SK-N-SH treated with all-trans-retinoic acid at 6 μM for 48 hours (cell line): ENCODE data around the gene GABARAPL1.

Experiments used
- ARNTL ChIP-seq: fragments of 450-650 bp; formaldehyde crosslinking; IDR thresholded peaks from 2 replicates; pipeline ENCODE4 v1.5.0; 2020; ENCODE audit warnings: low read depth, mild to moderate bottlenecking, moderate library complexity, borderline replicate concordance
- ESRRG ChIP-seq: fragments of 250-450 bp; sonication (Bioruptor Pico); IDR thresholded peaks from 2 replicates; pipeline ENCODE4 v1.6.1; 2021; ENCODE audit warnings: mild to moderate bottlenecking
- ISL1 ChIP-seq: fragments of 250-450 bp; sonication (Bioruptor Pico); IDR thresholded peaks from 2 replicates; pipeline ENCODE4 v2.1.2; 2022; ENCODE audit warnings: mild to moderate bottlenecking, moderate library complexity
- OSR1 ChIP-seq: fragments of 250-450 bp; sonication (Bioruptor Pico); IDR thresholded peaks from 2 replicates; pipeline ENCODE4 v1.8.0; 2022; ENCODE audit warnings: moderate library complexity, mild to moderate bottlenecking, inconsistent platforms
- PPARA ChIP-seq: fragments of 250-450 bp; sonication (Bioruptor Pico); IDR thresholded peaks from 2 replicates; pipeline ENCODE4 v1.5.0; 2020; ENCODE audit warnings: mild to moderate bottlenecking, borderline replicate concordance
- RARB ChIP-seq: fragments of 250-450 bp; sonication (Bioruptor Pico); IDR thresholded peaks from 2 replicates; pipeline ENCODE4 v1.8.0; 2021; ENCODE audit warnings: mild to moderate bottlenecking, moderate library complexity
- SNAI2 ChIP-seq: fragments of 250-450 bp; sonication (Bioruptor Pico); IDR thresholded peaks from 2 replicates; pipeline ENCODE4 v1.5.0; 2020; ENCODE audit warnings: mild to moderate bottlenecking, moderate library complexity
- ZC3H10 ChIP-seq: fragments of 250-450 bp; sonication (Bioruptor Pico); IDR thresholded peaks from 2 replicates; pipeline ENCODE4 v1.5.1; 2021; ENCODE audit warnings: mild to moderate bottlenecking, moderate library complexity
- ZFP3 ChIP-seq: fragments of 250-450 bp; sonication (Bioruptor Pico); IDR thresholded peaks from 2 replicates; pipeline ENCODE4 v1.5.0; 2020; ENCODE audit warnings: mild to moderate bottlenecking, moderate library complexity
- ZNF565 ChIP-seq: fragments of 450-650 bp; formaldehyde crosslinking; conservative IDR thresholded peaks from 2 replicates; pipeline ENCODE4 v1.5.0; 2020; ENCODE audit warnings: low read depth, mild to moderate bottlenecking, moderate library complexity
- ZNF8 ChIP-seq: fragments of 450-650 bp; formaldehyde crosslinking; IDR thresholded peaks from 2 replicates; pipeline ENCODE4 v1.5.0; 2020; ENCODE audit warnings: mild to moderate bottlenecking, moderate library complexity
- TF ChIP-seq, protein P1 (sequence below): fragments of 250-450 bp; sonication (Bioruptor Pico); IDR thresholded peaks from 2 replicates; pipeline ENCODE4 v1.8.0; 2020; ENCODE audit warnings: mild to moderate bottlenecking, moderate library complexity, borderline replicate concordance
- TF ChIP-seq, protein P2 (sequence below): fragments of 250-450 bp; sonication (Bioruptor Pico); IDR thresholded peaks from 2 replicates; pipeline ENCODE4 v1.5.0; 2020; ENCODE audit warnings: mild to moderate bottlenecking, moderate library complexity
- TF ChIP-seq, protein P3 (sequence below): fragments of 250-450 bp; sonication (Bioruptor Pico); IDR thresholded peaks from 2 replicates; pipeline ENCODE4 v1.5.1; 2020; ENCODE audit warnings: low read depth, mild to moderate bottlenecking, moderate library complexity

DNA sequence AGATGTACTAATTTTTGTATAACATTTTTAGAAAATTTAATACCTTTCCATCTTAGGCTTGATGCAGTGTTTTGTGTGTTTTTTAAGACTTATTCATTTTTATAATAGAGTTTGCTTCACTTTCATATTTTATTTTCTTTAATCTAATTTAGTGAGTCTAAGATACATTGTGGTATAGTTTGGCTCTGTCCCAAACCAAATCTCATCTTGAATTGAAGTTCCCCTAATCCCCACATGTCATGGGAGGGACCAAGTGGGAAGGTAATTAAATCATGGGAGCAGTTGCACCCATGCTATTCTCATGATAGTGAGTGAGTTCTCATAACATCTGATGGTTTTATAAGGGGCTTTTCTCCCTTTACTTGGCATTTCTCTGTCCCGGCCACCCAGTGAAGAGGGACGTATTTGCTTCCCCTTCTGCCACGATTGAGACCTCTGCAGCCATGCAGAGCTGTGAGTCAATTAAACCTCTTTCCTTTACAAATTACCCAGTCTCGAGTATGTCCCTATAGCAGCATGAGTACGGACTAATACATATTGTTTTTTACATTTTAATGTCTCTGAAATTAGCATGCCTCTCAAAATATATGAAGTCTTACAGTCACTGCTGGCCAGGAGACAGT lies 34.9 kb downstream of the GABARAPL1 start:
- TF ChIP-seq ISL1, result no peak
- TF ChIP-seq, protein P1, sequence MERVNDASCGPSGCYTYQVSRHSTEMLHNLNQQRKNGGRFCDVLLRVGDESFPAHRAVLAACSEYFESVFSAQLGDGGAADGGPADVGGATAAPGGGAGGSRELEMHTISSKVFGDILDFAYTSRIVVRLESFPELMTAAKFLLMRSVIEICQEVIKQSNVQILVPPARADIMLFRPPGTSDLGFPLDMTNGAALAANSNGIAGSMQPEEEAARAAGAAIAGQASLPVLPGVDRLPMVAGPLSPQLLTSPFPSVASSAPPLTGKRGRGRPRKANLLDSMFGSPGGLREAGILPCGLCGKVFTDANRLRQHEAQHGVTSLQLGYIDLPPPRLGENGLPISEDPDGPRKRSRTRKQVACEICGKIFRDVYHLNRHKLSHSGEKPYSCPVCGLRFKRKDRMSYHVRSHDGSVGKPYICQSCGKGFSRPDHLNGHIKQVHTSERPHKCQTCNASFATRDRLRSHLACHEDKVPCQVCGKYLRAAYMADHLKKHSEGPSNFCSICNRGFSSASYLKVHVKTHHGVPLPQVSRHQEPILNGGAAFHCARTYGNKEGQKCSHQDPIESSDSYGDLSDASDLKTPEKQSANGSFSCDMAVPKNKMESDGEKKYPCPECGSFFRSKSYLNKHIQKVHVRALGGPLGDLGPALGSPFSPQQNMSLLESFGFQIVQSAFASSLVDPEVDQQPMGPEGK, result no peak
- TF ChIP-seq OSR1, result no peak
- TF ChIP-seq ZFP3, result no peak
- TF ChIP-seq, protein P2, sequence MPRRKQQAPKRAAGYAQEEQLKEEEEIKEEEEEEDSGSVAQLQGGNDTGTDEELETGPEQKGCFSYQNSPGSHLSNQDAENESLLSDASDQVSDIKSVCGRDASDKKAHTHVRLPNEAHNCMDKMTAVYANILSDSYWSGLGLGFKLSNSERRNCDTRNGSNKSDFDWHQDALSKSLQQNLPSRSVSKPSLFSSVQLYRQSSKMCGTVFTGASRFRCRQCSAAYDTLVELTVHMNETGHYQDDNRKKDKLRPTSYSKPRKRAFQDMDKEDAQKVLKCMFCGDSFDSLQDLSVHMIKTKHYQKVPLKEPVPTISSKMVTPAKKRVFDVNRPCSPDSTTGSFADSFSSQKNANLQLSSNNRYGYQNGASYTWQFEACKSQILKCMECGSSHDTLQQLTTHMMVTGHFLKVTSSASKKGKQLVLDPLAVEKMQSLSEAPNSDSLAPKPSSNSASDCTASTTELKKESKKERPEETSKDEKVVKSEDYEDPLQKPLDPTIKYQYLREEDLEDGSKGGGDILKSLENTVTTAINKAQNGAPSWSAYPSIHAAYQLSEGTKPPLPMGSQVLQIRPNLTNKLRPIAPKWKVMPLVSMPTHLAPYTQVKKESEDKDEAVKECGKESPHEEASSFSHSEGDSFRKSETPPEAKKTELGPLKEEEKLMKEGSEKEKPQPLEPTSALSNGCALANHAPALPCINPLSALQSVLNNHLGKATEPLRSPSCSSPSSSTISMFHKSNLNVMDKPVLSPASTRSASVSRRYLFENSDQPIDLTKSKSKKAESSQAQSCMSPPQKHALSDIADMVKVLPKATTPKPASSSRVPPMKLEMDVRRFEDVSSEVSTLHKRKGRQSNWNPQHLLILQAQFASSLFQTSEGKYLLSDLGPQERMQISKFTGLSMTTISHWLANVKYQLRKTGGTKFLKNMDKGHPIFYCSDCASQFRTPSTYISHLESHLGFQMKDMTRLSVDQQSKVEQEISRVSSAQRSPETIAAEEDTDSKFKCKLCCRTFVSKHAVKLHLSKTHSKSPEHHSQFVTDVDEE, result no peak
- TF ChIP-seq ESRRG, result no peak
- no peak for TF ChIP-seq ARNTL (CRISPR knock-in tag)
- no peak for TF ChIP-seq RARB (CRISPR knock-in tag)
- TF ChIP-seq PPARA (CRISPR knock-in tag), result no peak
- no peak for TF ChIP-seq SNAI2
- TF ChIP-seq ZC3H10 (CRISPR knock-in tag), result no peak
- TF ChIP-seq ZNF8 (CRISPR knock-in tag), result no peak
- TF ChIP-seq ZNF565, result no peak
- TF ChIP-seq, protein P3, sequence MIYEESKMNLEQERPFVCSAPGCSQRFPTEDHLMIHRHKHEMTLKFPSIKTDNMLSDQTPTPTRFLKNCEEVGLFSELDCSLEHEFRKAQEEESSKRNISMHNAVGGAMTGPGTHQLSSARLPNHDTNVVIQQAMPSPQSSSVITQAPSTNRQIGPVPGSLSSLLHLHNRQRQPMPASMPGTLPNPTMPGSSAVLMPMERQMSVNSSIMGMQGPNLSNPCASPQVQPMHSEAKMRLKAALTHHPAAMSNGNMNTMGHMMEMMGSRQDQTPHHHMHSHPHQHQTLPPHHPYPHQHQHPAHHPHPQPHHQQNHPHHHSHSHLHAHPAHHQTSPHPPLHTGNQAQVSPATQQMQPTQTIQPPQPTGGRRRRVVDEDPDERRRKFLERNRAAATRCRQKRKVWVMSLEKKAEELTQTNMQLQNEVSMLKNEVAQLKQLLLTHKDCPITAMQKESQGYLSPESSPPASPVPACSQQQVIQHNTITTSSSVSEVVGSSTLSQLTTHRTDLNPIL, result no peak
